Right lobe of liver (tissue), 6 donors: Measurements from ENCODE around the gene C1QTNF7. TPM values are rescaled to one million over a fixed set of nuclear protein-coding genes. Genes with fewer than 3 reads are reported as not detected.

Experiments used
- ATAC-seq, 4 donors: fragments of 200-7000 bp; cut with Tn5 transposase; one replicate each; pipeline ENCODE4 v1.9.1; 2020; ENCODE audit warnings: mild to moderate bottlenecking in 4 of 4, moderate library complexity in 4 of 4
- DNase-seq, 3 donors: peaks; one replicate each; pipeline ENCODE4 v3.0.0-alpha.2; 2020
- H3K27ac ChIP-seq, 3 donors: fragments of 200-600 bp; one replicate each; pipeline ENCODE4 v1.8.0; 2022
- H3K27me3 ChIP-seq, 2 donors: fragments of 200-600 bp; one replicate each; pipeline ENCODE4 v1.8.0; 2022
- H3K36me3 ChIP-seq, 4 donors: fragments of 200-600 bp; sonication (generic) in 1 of 4; one replicate each; pipeline versions ENCODE4 v1.5.1 to v1.8.0; 2017 to 2022; ENCODE audit warnings: control low read depth in 1 of 4
- H3K4me1 ChIP-seq, 4 donors: fragments of 200-600 bp; sonication (generic) in 1 of 4; one replicate each; pipeline versions ENCODE4 v1.5.1 to v1.8.0; 2017 to 2022; ENCODE audit warnings: control low read depth in 1 of 4
- H3K4me3 ChIP-seq, 3 donors: fragments of 200-600 bp; one replicate each; pipeline ENCODE4 v1.8.0; 2022
- H3K9me3 ChIP-seq, 4 donors: fragments of 200-600 bp; sonication (generic) in 1 of 4; one replicate each; pipeline versions ENCODE4 v1.5.1 to v1.8.0; 2017 to 2022; ENCODE audit warnings: control low read depth in 1 of 4
- CTCF ChIP-seq, 4 donors: fragments of 200-600 bp in 3 of 4; fragments of 450-650 bp in 1 of 4; IDR thresholded peaks; one replicate each; pipeline versions ENCODE4 v1.5.1 to v1.8.0; 2016 to 2022; ENCODE audit warnings: antibody characterized with exemption in 4 of 4, mild to moderate bottlenecking in 2 of 4
- POLR2A ChIP-seq: fragments of 450-650 bp; IDR thresholded peaks from one replicate; pipeline ENCODE4 v1.6.1; 2017; ENCODE audit warnings: antibody characterized with exemption, mild to moderate bottlenecking
- WGBS: methylation state at CpG from one replicate; pipeline ENCODE4 v1.1.6; 2018; ENCODE audit warnings: low coverage, low lambda C conversion rate; ENCODE audit not compliant: insufficient coverage; ENCODE audit errors: missing lambda C conversion rate; 5-methylcytosine and 5-hydroxymethylcytosine counted together
- intact Hi-C, 2 donors: fragments of 100-400 bp; cut with DNase I; formaldehyde crosslinking; loops; one replicate each; pipeline versions ENCODE4 v1.11.2 to v1.14.1; 2022
- total RNA-seq, 6 experiments: library from RNA; depleted of rRNA in 2 of 6; stranded (reverse); fragments of >200 nt in 2 of 6; fragmentation: NEBNext Ultra II Directional in 3 of 6; extraction: Animal tissue kit (Norgen Biotek cat#: 25700) in 3 of 6; gene quantifications; one replicate each; pipeline versions ENCODE4 v1.1.0 to v1.2.4, GENCODE V29; 2016 to 2023
- donor health status: DM: no; HTN: yes; CAD: no.
- donor health status: DM: no; HTN: no; CAD: no.
- donor health status: DM: no; HTN: no; CAD: no.
- donor health status: DM: no; HTN: yes; CAD: no.
- donor health status: DM: no; HTN: yes; CAD: no.

The C1QTNF7 gene
- total RNA-seq, 6 experiments from 2014 or later, result 0.15 to 1.2 (median 0.27) TPM

DNA sequence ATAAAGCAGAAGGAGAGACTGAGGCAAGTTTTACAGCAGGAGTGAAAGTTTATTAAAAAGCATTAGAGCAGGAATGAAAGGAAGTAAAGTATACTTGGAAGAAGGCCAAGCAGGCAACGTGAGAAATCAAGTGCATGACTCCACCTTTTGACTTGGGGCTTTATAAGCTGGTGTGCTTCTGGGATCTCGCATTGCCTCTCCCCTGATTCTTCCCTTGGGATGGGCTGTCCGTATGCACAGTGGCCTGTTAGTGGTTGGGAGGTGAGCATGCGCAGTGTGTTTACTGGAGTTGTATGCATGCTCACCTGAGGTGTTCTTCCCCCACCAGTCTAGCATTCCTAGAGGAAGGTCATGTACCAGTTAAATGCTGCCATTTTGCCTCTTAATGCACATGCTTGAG lies 29.1 kb upstream of the C1QTNF7 start:
- DNase-seq, result no peak
- Histone ChIP-seq H3K4me3 (no peak overlapping the region), H3K27me3 (no peaks in the 10 kb centered on the region), H3K4me1 (no peaks in the 10 kb centered on the region), H3K27ac (no peak overlapping the region), H3K9me3 (no peaks in the 10 kb centered on the region), H3K36me3 (no peaks in the 10 kb centered on the region)
- intact Hi-C loops, result no loop called here
- ATAC-seq, result no peak
- 40% methylated on average over 2 of the region's 4 CpGs for WGBS
- no peak for TF ChIP-seq CTCF (IDR thresholded peaks at IDR 0.05)
- TF ChIP-seq POLR2A, result no peak

GRCh38 chr4:15400226-15400625 lies 27.6 kb upstream of the C1QTNF7 start:
- WGBS, result 92% methylated on average over 3 of the region's 3 CpGs
- intact Hi-C loops, result no loop called here
- no peak for DNase-seq
- Histone ChIP-seq H3K9me3 (no peaks in the 10 kb centered on the region), H3K36me3 (no peaks in the 10 kb centered on the region), H3K4me3 (no peak overlapping the region), H3K4me1 (no peaks in the 10 kb centered on the region), H3K27ac (no peak overlapping the region), H3K27me3 (no peaks in the 10 kb centered on the region)
- TF ChIP-seq CTCF (IDR thresholded peaks at IDR 0.05) (no peak), POLR2A (no peak)
- ATAC-seq, result no peak

DNA sequence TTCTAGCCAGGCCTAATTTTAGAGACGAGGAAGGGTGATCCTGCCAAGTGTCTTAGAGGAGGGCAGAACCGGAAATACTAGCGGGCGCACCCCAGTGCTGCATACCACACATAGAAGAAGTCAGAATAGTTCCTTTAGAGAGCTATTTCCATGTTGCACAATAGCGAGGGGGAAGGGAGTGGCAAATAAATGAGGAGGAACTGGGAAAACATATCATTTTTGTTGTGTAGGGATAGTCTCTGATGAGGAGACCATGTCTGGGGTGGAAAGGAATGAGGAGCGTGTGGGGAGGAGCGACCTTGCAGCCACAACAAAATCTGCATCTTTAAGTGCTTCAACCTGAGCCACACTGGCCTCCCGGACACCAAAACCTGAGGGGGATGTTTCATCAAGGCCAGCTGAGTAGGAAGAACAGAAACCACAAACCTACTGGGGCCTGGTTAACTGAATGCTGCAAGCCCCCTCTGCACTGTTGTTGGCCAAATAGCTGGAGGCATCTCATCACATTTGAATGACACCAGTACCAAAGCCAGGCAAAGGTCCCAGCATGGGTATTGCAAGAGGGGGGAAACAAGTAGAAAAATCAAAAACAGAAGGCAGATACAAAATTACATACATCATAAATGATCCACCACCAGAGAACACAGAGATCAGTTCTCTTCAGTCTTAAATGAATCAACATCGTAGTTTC lies 26.7 kb upstream of the C1QTNF7 start:
- intact Hi-C loops, result no loop called here
- H3K27ac ChIP-seq, result no peak overlapping the region
- no peaks in the 10 kb centered on the region for H3K36me3 ChIP-seq
- TF ChIP-seq POLR2A, result no peak
- no peak for TF ChIP-seq CTCF (IDR thresholded peaks at IDR 0.05)
- WGBS, result 53% methylated on average over 9 of the region's 9 CpGs
- ATAC-seq, result peak; percentile 65 to 76 (median 68)
- no peaks in the 10 kb centered on the region for H3K4me1 ChIP-seq
- DNase-seq, result peak in 2 of 3 donors; percentile 26 to 58
- no peak overlapping the region for H3K4me3 ChIP-seq
- H3K9me3 ChIP-seq, result no peaks in the 10 kb centered on the region
- no peaks in the 10 kb centered on the region for H3K27me3 ChIP-seq

GRCh38 chr4:15402146-15402545 lies 25.7 kb upstream of the C1QTNF7 start:
- WGBS, result 54% methylated on average over 2 of the region's 2 CpGs
- no peak overlapping the region for H3K4me3 ChIP-seq
- H3K27ac ChIP-seq, result no peak overlapping the region
- intact Hi-C loops, result no loop called here
- H3K27me3 ChIP-seq, result no peaks in the 10 kb centered on the region
- TF ChIP-seq POLR2A (no peak), CTCF (IDR thresholded peaks at IDR 0.05) (no peak)
- ATAC-seq (no peak), DNase-seq (no peak)
- no peaks in the 10 kb centered on the region for H3K4me1 ChIP-seq
- H3K36me3 ChIP-seq, result no peaks in the 10 kb centered on the region
- H3K9me3 ChIP-seq, result no peaks in the 10 kb centered on the region
